HepG2 (cell line): Measurements from ENCODE around the gene TMEM145. TPM values are rescaled to one million over a fixed set of nuclear protein-coding genes. Genes with fewer than 3 reads are reported as not detected.

ENCODE experiments used
- ADNP ChIP-seq: sonication (generic); formaldehyde crosslinking; IDR thresholded peaks from 2 replicates; pipeline ENCODE4 v1.4.0; 2020; ENCODE audit warnings: missing genetic modification reagents
- ATF7-NPFF ChIP-seq: sonication (generic); formaldehyde crosslinking; IDR thresholded peaks from 2 replicates; pipeline ENCODE4 v1.8.1; 2023; ENCODE audit warnings: mild to moderate bottlenecking, low read depth, missing genetic modification reagents, moderate library complexity
- BORCS8-MEF2B ChIP-seq: sonication (generic); formaldehyde crosslinking; IDR thresholded peaks from 2 replicates; pipeline ENCODE4 v1.8.0; 2022; ENCODE audit warnings: mild to moderate bottlenecking, missing genetic modification reagents
- CREBL2 ChIP-seq: sonication (generic); formaldehyde crosslinking; IDR thresholded peaks from 2 replicates; pipeline ENCODE4 v1.8.1; 2023; ENCODE audit warnings: missing genetic modification reagents, mild to moderate bottlenecking, borderline replicate concordance
- ESRRA ChIP-seq: sonication (generic); formaldehyde crosslinking; IDR thresholded peaks from 2 replicates; pipeline ENCODE4 v1.5.1; 2020; ENCODE audit warnings: mild to moderate bottlenecking, low read depth, missing genetic modification reagents
- IRF1 ChIP-seq: sonication (generic); formaldehyde crosslinking; IDR thresholded peaks from 2 replicates; pipeline ENCODE4 v1.4.0; 2020; ENCODE audit warnings: low read depth, mild to moderate bottlenecking, missing genetic modification reagents
- MIER2 ChIP-seq: IDR thresholded peaks from 2 replicates; pipeline ENCODE4 v1.6.1; 2016; ENCODE audit warnings: missing biosample characterization, missing genetic modification reagents
- RAD21 ChIP-seq: fragments of 450-650 bp; formaldehyde crosslinking; IDR thresholded peaks from 2 replicates; pipeline ENCODE4 v1.5.0; 2020; ENCODE audit warnings: mild to moderate bottlenecking
- SIN3A ChIP-seq: IDR thresholded peaks from 2 replicates; pipeline ENCODE4 v1.6.1; 2011; ENCODE audit warnings: low read depth, mild to moderate bottlenecking, control low read depth, low read length, borderline replicate concordance
- SP4 ChIP-seq: sonication (generic); formaldehyde crosslinking; IDR thresholded peaks from 2 replicates; pipeline ENCODE4 v1.8.1; 2023; ENCODE audit warnings: mild to moderate bottlenecking, missing genetic modification reagents
- TARDBP ChIP-seq: sonication (generic); formaldehyde crosslinking; IDR thresholded peaks from 2 replicates; pipeline ENCODE4 v1.8.0; 2022; ENCODE audit warnings: mild to moderate bottlenecking, missing genetic modification reagents
- TMF1 ChIP-seq: sonication (generic); formaldehyde crosslinking; IDR thresholded peaks from 2 replicates; pipeline ENCODE4 v1.8.1; 2022; ENCODE audit warnings: low read depth, missing genetic modification reagents
- UBTF ChIP-seq: sonication (generic); formaldehyde crosslinking; IDR thresholded peaks from 2 replicates; pipeline ENCODE4 v1.4.0; 2020; ENCODE audit warnings: mild to moderate bottlenecking, missing genetic modification reagents
- ZEB1 ChIP-seq: IDR thresholded peaks from 2 replicates; pipeline ENCODE4 v1.6.1; 2012; ENCODE audit warnings: mild to moderate bottlenecking, low read depth, inconsistent platforms; ENCODE audit not compliant: insufficient replicate concordance
- ZFP82 ChIP-seq: sonication (generic); formaldehyde crosslinking; IDR thresholded peaks from 2 replicates; pipeline ENCODE4 v1.5.1; 2020; ENCODE audit warnings: mild to moderate bottlenecking, missing genetic modification reagents, borderline replicate concordance
- ZKSCAN1 ChIP-seq: fragments of 150-350 bp; IDR thresholded peaks from 2 replicates; pipeline ENCODE4 v1.6.1; 2014; ENCODE audit warnings: low read length
- ZNF274 ChIP-seq: sonication (generic); formaldehyde crosslinking; IDR thresholded peaks from 2 replicates; pipeline ENCODE4 v1.5.1; 2020; ENCODE audit warnings: mild to moderate bottlenecking, missing genetic modification reagents
- ZNF574 ChIP-seq: sonication (generic); formaldehyde crosslinking; IDR thresholded peaks from 2 replicates; pipeline ENCODE4 v1.4.0; 2020; ENCODE audit warnings: missing genetic modification reagents
- ZNF619 ChIP-seq: sonication (generic); formaldehyde crosslinking; IDR thresholded peaks from 2 replicates; pipeline ENCODE4 v1.4.0; 2020; ENCODE audit warnings: mild to moderate bottlenecking, missing genetic modification reagents
- polyA plus RNA-seq, 8 experiments: library from polyadenylated mRNA; depleted of rRNA in 3 of 8; stranded (reverse) in 7 of 8; unstranded in 1 of 8; fragments of >200 nt; fragmentation: Illumina TruSeq in 4 of 8; extraction: Trizol in 4 of 8; gene quantifications; 2 replicates each; pipeline versions ENCODE4 v1.2.1 to v1.2.3, GENCODE V29; 2011 to 2016; ENCODE audit warnings: low read depth in 4 of 8, missing spikeins in 1 of 8, mixed read lengths in 1 of 8; ENCODE audit not compliant: insufficient read depth in 1 of 8
- total RNA-seq, 5 experiments: library from RNA; depleted of rRNA; stranded (reverse); fragments of >200 nt; fragmentation: Illumina TruSeq; extraction: Trizol; gene quantifications; 2 replicates each; pipeline ENCODE4 v1.2.3, GENCODE V29; 2016; ENCODE audit warnings: low read depth in 1 of 5

Gene TMEM145
- total and polyA plus RNA-seq, 2 of the 13 experiments (the other 11 are each of a cell fraction or from before 2014, with no cell fraction given) = 0.07 to 5.1 TPM

- 0 out of 2 replicates have a peak, but pooled peaks have one; percentile 18 for TF ChIP-seq ZNF274
- no peak for TF ChIP-seq ZKSCAN1
- 0 out of 2 replicates have a peak, but pooled peaks have one; percentile 52 for TF ChIP-seq BORCS8-MEF2B
- TF ChIP-seq TMF1 (CRISPR knock-in tag) = 0 out of 2 replicates have a peak, but pooled peaks have one; percentile 33
- no peak for TF ChIP-seq ADNP (CRISPR knock-in tag)
- peak; percentile 37; the same call in 1 of the 2 replicates for TF ChIP-seq SIN3A
- TF ChIP-seq UBTF (CRISPR knock-in tag) = peak; percentile 47; the same call in 1 of the 2 replicates
- TF ChIP-seq ZNF574 (CRISPR knock-in tag) = peak; percentile 45; the same call in 1 of the 2 replicates
- 0 out of 2 replicates have a peak, but pooled peaks have one; percentile 30 for TF ChIP-seq ESRRA (CRISPR knock-in tag)
- TF ChIP-seq ZNF619 (CRISPR knock-in tag) = no peak
- TF ChIP-seq ATF7-NPFF (CRISPR knock-in tag) = no peak
- peak; percentile 62; the same call in 1 of the 2 replicates for TF ChIP-seq RAD21 (CRISPR knock-in tag)
- TF ChIP-seq MIER2 (CRISPR knock-in tag) = peak; percentile 88
- no peak for TF ChIP-seq IRF1 (CRISPR knock-in tag)
- no peak for TF ChIP-seq TARDBP (CRISPR knock-in tag)
- TF ChIP-seq ZFP82 (CRISPR knock-in tag) = no peak
- TF ChIP-seq SP4 (CRISPR knock-in tag) = no peak
- TF ChIP-seq CREBL2 (CRISPR knock-in tag) = no peak
- no peak for TF ChIP-seq ZEB1
Measured at GRCh38 chr19:42313096-42313839, at the start of gene TMEM145 (continued).
